ENCODE measurements around the gene INSYN2A.

- TF ChIP-seq EP300 (IDR thresholded peaks at IDR 0.05) (no peak), CTCF (IDR thresholded peaks at IDR 0.05) (no peak), POLR2AphosphoS5 (IDR thresholded peaks at IDR 0.05) (no peak)
Measured at GRCh38 chr10:127175357-127176110, 20.9 kb downstream of the INSYN2A start.
